Measurements from ENCODE around the gene MAP1LC3A.

Gene MAP1LC3A

GRCh38 chr20:34570859-34571306 lies 12.4 kb downstream of the MAP1LC3A start:
- no peak for TF ChIP-seq CTCF (IDR thresholded peaks at IDR 0.05; ENCODE audit: low read depth, low read length)
- no peak for DNase-seq (ENCODE audit: extremely low read depth, low read depth)

- DNase-seq (ENCODE audit: extremely low read depth, low read depth): no peak
- no peak for TF ChIP-seq CTCF (IDR thresholded peaks at IDR 0.05; ENCODE audit: low read depth, low read length)
Observed at GRCh38 chr20:34571753-34572152, 13.2 kb downstream of the MAP1LC3A start.

GRCh38 chr20:34573541-34574300 lies 15.2 kb downstream of the MAP1LC3A start:
- TF ChIP-seq CTCF (IDR thresholded peaks at IDR 0.05; ENCODE audit: low read depth, low read length): no peak
- no peak for DNase-seq (ENCODE audit: extremely low read depth, low read depth)

- no peak for DNase-seq (ENCODE audit: extremely low read depth, low read depth)
- no peak for TF ChIP-seq CTCF (IDR thresholded peaks at IDR 0.05; ENCODE audit: low read depth, low read length)
Observed at GRCh38 chr20:34574426-34574825, 15.9 kb downstream of the MAP1LC3A start.

GRCh38 chr20:34574861-34575260 lies 16.3 kb downstream of the MAP1LC3A start:
- no peak for DNase-seq (ENCODE audit: extremely low read depth, low read depth)
- TF ChIP-seq CTCF (IDR thresholded peaks at IDR 0.05; ENCODE audit: low read depth, low read length): no peak

GRCh38 chr20:34575271-34575670 lies 16.8 kb downstream of the MAP1LC3A start:
- no peak for TF ChIP-seq CTCF (IDR thresholded peaks at IDR 0.05; ENCODE audit: low read depth, low read length)
- no peak for DNase-seq (ENCODE audit: extremely low read depth, low read depth)

GRCh38 chr20:34575756-34576155 lies 17.2 kb downstream of the MAP1LC3A start:
- DNase-seq (ENCODE audit: extremely low read depth, low read depth): no peak
- TF ChIP-seq CTCF (IDR thresholded peaks at IDR 0.05; ENCODE audit: low read depth, low read length): no peak

Data from AG09319 (cell line).